ENCODE results near the gene SRRM5.

GRCh38 chr19:43595605-43595998 is 16.3 kb upstream of the SRRM5 start:
- TF ChIP-seq CTCF (IDR thresholded peaks at IDR 0.05), result no peak
- TF ChIP-seq POLR2A (IDR thresholded peaks at IDR 0.05), result no peak
